Thymus (tissue), 14 donors: Measurements from ENCODE around the gene RTF2. TPM values are rescaled to one million over a fixed set of nuclear protein-coding genes. Genes with fewer than 3 reads are reported as not detected.

ENCODE experiments used
- DNase-seq, 9 donors: peaks; one replicate each; pipeline ENCODE4 v3.0.0-alpha.2; 2013; ENCODE audit warnings: low spot score in 9 of 9, low read depth in 6 of 9, missing footprints in 1 of 9
- H3K27ac ChIP-seq, 2 donors: one replicate each; pipeline ENCODE4 v1.5.1; 2013; ENCODE audit warnings: control low read depth in 1 of 2, low read depth in 1 of 2, low read length in 1 of 2, mild to moderate bottlenecking in 1 of 2, moderate library complexity in 1 of 2
- H3K27me3 ChIP-seq, 2 donors: one replicate each; pipeline ENCODE4 v1.5.1; 2013; ENCODE audit warnings: low read length in 1 of 2; ENCODE audit not compliant: control insufficient read depth in 2 of 2, insufficient read depth in 1 of 2
- H3K36me3 ChIP-seq, 2 donors: one replicate each; pipeline ENCODE4 v1.5.1; 2013; ENCODE audit warnings: low read length in 1 of 2, mild to moderate bottlenecking in 1 of 2, moderate library complexity in 1 of 2; ENCODE audit not compliant: control insufficient read depth in 2 of 2, insufficient read depth in 2 of 2
- H3K4me1 ChIP-seq, 2 donors: one replicate each; pipeline ENCODE4 v1.5.1; 2013; ENCODE audit warnings: low read length in 2 of 2; ENCODE audit not compliant: control insufficient read depth in 2 of 2, insufficient read depth in 2 of 2
- H3K4me3 ChIP-seq, 2 donors: one replicate each; pipeline ENCODE4 v1.5.1; 2013; ENCODE audit warnings: low read length in 2 of 2, control low read depth in 1 of 2, mild to moderate bottlenecking in 1 of 2
- H3K9me3 ChIP-seq, 2 donors: one replicate each; pipeline ENCODE4 v1.5.1; 2013; ENCODE audit warnings: low read length in 1 of 2, mild to moderate bottlenecking in 1 of 2; ENCODE audit not compliant: control insufficient read depth in 2 of 2, insufficient read depth in 1 of 2
- WGBS: extraction: QIAGEN DNeasy Blood & Tissue Kit; methylation state at CpG from one replicate; pipeline ENCODE4 v1.1.7; 2013; 5-methylcytosine and 5-hydroxymethylcytosine counted together
- long read RNA-seq, 10 donors: transcript quantifications; one replicate each; lab custom pipeline, GENCODE V29; 2026
- polyA plus RNA-seq: library from polyadenylated mRNA; stranded (reverse); fragments of 200-250 nt; gene quantifications from one replicate; pipeline ENCODE4 v1.2.3, GENCODE V29; 2013
- total RNA-seq: library from RNA; stranded (reverse); fragments of 120-200 nt; gene quantifications from one replicate; pipeline ENCODE4 v1.2.4, GENCODE V29; 2013
- donor health status: healthy.

Gene RTF2, protein sequence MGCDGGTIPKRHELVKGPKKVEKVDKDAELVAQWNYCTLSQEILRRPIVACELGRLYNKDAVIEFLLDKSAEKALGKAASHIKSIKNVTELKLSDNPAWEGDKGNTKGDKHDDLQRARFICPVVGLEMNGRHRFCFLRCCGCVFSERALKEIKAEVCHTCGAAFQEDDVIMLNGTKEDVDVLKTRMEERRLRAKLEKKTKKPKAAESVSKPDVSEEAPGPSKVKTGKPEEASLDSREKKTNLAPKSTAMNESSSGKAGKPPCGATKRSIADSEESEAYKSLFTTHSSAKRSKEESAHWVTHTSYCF
- total RNA-seq (75.1 TPM), polyA plus RNA-seq (91.6 TPM)
- long read RNA-seq, donor 1, partial matches to known transcripts = 0 of 3 reads
- long read RNA-seq, donor 1, other reads (novel, unspliced or antisense) = 0 of 3 reads
- long read RNA-seq, donor 2, transcript RTF2-202 (9 exons, 2,212 nt) = major isoform, 56 of 98 reads
- long read RNA-seq, donor 2, partial matches to known transcripts = 37 of 98 reads
- long read RNA-seq, donor 2, other reads (novel, unspliced or antisense) = 0 of 98 reads
- long read RNA-seq, donor 3, transcript RTF2-202 (9 exons, 2,212 nt) = major isoform, 57 of 112 reads
- long read RNA-seq, donor 3, partial matches to known transcripts = 42 of 112 reads
- long read RNA-seq, donor 3, other reads (novel, unspliced or antisense) = 9 of 112 reads
- long read RNA-seq, donor 4, transcript RTF2-202 (9 exons, 2,212 nt) = major isoform, 17 of 19 reads
- long read RNA-seq, donor 4, partial matches to known transcripts = 0 of 19 reads
- long read RNA-seq, donor 4, other reads (novel, unspliced or antisense) = 0 of 19 reads
- long read RNA-seq, donor 5, transcript RTF2-203 (8 exons, 1,572 nt) = minor isoform, 7 of 133 reads
- long read RNA-seq, donor 5, transcript RTF2-202 (9 exons, 2,212 nt) = major isoform, 53 of 133 reads
- long read RNA-seq, donor 5, partial matches to known transcripts = 64 of 133 reads
- long read RNA-seq, donor 5, other reads (novel, unspliced or antisense) = 6 of 133 reads
- long read RNA-seq, donor 6, transcript RTF2-202 (9 exons, 2,212 nt) = major isoform, 30 of 32 reads
- long read RNA-seq, donor 6, partial matches to known transcripts = 0 of 32 reads
- long read RNA-seq, donor 6, other reads (novel, unspliced or antisense) = 0 of 32 reads
- long read RNA-seq, donor 7, transcript RTF2-202 (9 exons, 2,212 nt) = major isoform, 38 of 48 reads
- long read RNA-seq, donor 7, partial matches to known transcripts = 7 of 48 reads
- long read RNA-seq, donor 7, other reads (novel, unspliced or antisense) = 0 of 48 reads
- long read RNA-seq, donor 8, transcript RTF2-202 (9 exons, 2,212 nt) = major isoform, 15 of 15 reads
- long read RNA-seq, donor 8, partial matches to known transcripts = 0 of 15 reads
- long read RNA-seq, donor 8, other reads (novel, unspliced or antisense) = 0 of 15 reads
- long read RNA-seq, donor 9, transcript RTF2-202 (9 exons, 2,212 nt) = major isoform, 29 of 30 reads
- long read RNA-seq, donor 9, partial matches to known transcripts = 0 of 30 reads
- long read RNA-seq, donor 9, other reads (novel, unspliced or antisense) = 0 of 30 reads
- long read RNA-seq, donor 10, transcript RTF2-202 (9 exons, 2,212 nt) = major isoform, 23 of 25 reads
- long read RNA-seq, donor 10, partial matches to known transcripts = 0 of 25 reads
- long read RNA-seq, donor 10, other reads (novel, unspliced or antisense) = 0 of 25 reads

GRCh38 chr20:56468316-56469076 is at the start of gene RTF2:
Gene RTF2, plus strand, starts transcription at chr20:56468627. Its CDS starts 71 bp downstream, at chr20:56468698.
- WGBS = under 1% methylated on average over 55 of the region's 55 CpGs
- Histone ChIP-seq H3K4me1 (peaks cover 11% of the 10 kb centered on the region in 2 donors), H3K4me3 (peak within 1 kb of the TSS; percentile 72 to 86), H3K27ac (peak within 1 kb of the TSS; percentile 71 to 90), H3K9me3 (no peaks in the 10 kb centered on the region), H3K27me3 (no peaks in the 10 kb centered on the region), H3K36me3 (peaks cover 3 to 8% of the 10 kb centered on the region in 2 donors)
- peak; percentile 84 to 97 (median 93) for DNase-seq

GRCh38 chr20:56420028-56420427 is 48.4 kb upstream of the RTF2 start:
- Histone ChIP-seq H3K4me1 (peaks cover 0 to 25% of the 10 kb centered on the region in 2 donors), H3K36me3 (no peaks in the 10 kb centered on the region), H3K4me3 (no peak overlapping the region), H3K27me3 (no peaks in the 10 kb centered on the region), H3K9me3 (no peaks in the 10 kb centered on the region), H3K27ac (no peak overlapping the region)
- WGBS = 76% methylated on average over 2 of the region's 2 CpGs
- DNase-seq = no peak

- 80% methylated on average over 11 of the region's 11 CpGs for WGBS
- Histone ChIP-seq H3K9me3 (no peaks in the 10 kb centered on the region), H3K4me1 (peaks cover 0 to 25% of the 10 kb centered on the region in 2 donors), H3K27ac (no peak overlapping the region), H3K36me3 (no peaks in the 10 kb centered on the region), H3K4me3 (no peak overlapping the region), H3K27me3 (no peaks in the 10 kb centered on the region)
- no peak for DNase-seq
These were observed 47.3 kb upstream of the RTF2 start for GRCh38 chr20:56420940-56421688.

DNA sequence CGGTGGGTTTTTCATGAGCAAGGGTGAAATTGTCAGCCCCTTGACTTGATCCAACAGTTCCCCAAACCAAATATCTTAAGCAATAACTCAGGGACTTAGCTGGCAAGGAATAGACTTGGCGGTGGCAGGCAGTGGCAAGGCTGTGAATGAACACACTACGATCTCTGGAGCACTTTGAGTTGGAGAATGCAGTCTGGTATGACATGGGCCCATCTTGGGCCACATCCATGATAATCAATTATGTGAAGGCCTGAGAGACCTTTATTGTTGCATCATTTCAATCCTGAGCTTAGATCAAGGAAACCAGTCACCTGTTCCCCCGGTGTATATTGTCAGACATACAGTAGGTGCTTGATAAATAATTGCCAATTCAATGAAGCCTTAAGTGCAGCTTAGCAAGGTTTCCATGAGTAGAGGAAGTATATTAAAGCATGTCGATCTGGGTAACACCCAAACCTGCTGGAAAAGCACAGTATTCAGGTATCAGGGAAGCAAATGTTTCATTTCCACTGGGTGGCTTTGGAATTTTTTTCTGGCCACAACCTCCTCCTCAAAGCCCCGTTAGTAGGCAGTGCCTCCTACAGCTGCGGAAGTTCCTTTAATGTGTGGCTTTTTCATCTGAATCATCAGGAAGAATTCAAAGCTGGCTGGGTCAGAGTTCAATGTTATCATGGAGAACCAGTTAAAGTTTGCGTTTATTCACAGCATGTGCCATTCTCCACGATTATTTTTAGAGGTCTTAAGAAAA is 46.2 kb upstream of the RTF2 start:
- WGBS = 52% methylated on average over 9 of the region's 9 CpGs
- Histone ChIP-seq H3K9me3 (no peaks in the 10 kb centered on the region), H3K27ac (no peak overlapping the region), H3K36me3 (no peaks in the 10 kb centered on the region), H3K4me3 (no peak overlapping the region), H3K4me1 (peaks cover 0 to 25% of the 10 kb centered on the region in 2 donors), H3K27me3 (no peaks in the 10 kb centered on the region)
- DNase-seq = no peak

- no peaks in the 10 kb centered on the region for H3K9me3 ChIP-seq
- no peaks in the 10 kb centered on the region for H3K27me3 ChIP-seq
- no peak for DNase-seq
- H3K27ac ChIP-seq = no peak overlapping the region
- 94% methylated on average over 4 of the region's 4 CpGs for WGBS
- H3K4me3 ChIP-seq = no peak overlapping the region
- H3K36me3 ChIP-seq = no peaks in the 10 kb centered on the region
- H3K4me1 ChIP-seq = peaks cover 0 to 22% of the 10 kb centered on the region in 2 donors
These were observed 45.6 kb upstream of the RTF2 start for GRCh38 chr20:56422824-56423189.

- Histone ChIP-seq H3K4me1 (peaks cover 0 to 19% of the 10 kb centered on the region in 2 donors), H3K4me3 (no peak overlapping the region), H3K27me3 (no peaks in the 10 kb centered on the region), H3K36me3 (no peaks in the 10 kb centered on the region), H3K9me3 (no peaks in the 10 kb centered on the region), H3K27ac (no peak overlapping the region)
- 98% methylated on average over 1 of the region's 1 CpG for WGBS
- DNase-seq = no peak
These were observed 45.2 kb upstream of the RTF2 start for GRCh38 chr20:56423211-56423610.

DNA sequence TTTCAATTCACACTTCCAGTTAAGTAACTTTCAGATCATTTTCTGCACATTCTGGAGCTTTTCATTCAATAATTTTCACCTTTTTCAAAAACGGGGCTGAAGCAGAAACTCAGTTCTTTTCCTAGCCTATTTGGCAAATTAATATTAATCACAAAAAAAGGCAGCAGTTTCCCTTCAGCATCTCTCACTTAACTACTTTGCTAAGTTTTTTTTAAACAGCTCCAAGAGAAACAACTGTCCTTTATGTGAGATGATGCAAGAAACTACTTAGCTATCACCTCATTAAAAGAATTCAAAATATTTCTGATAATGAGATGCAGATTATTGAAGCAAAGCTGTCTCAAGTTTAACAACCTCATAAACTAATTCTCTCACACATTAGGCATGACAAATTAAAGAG is 44.5 kb upstream of the RTF2 start:
- Histone ChIP-seq H3K27ac (no peak overlapping the region), H3K36me3 (no peaks in the 10 kb centered on the region), H3K4me1 (peaks cover 0 to 12% of the 10 kb centered on the region in 2 donors), H3K9me3 (no peaks in the 10 kb centered on the region), H3K27me3 (no peaks in the 10 kb centered on the region), H3K4me3 (no peak overlapping the region)
- no peak for DNase-seq
- 93% methylated on average over 1 of the region's 1 CpG for WGBS
